Calu3 (cell line): ENCODE results near the gene MX1. TPM values are rescaled to one million over a fixed set of nuclear protein-coding genes. Genes with fewer than 3 reads are reported as not detected.

Experiments
- BruUV-seq: library from RNA; stranded (reverse); fragments of 400-500 nt; replicated peaks from 2 replicates; lab custom pipeline; 2021; lab: Mats Ljungman, UMichigan
- CTCF ChIA-PET: fragments of 300-600 bp; sonication (Branson Sonifier 250); formaldehyde crosslinking; loops from one replicate; lab custom pipeline; 2022; ENCODE audit warnings: antibody characterized with exemption; lab: Charles Lee
- DNase-seq: peaks from one replicate; pipeline ENCODE4 v3.0.0; 2022
- H3K27ac Mint-ChIP-seq: one replicate; pipeline ENCODE4 v1.8.0; 2022; ENCODE audit warnings: mixed read lengths; ENCODE audit not compliant: unreplicated experiment
- H3K27me3 Mint-ChIP-seq: one replicate; pipeline ENCODE4 v1.8.0; 2022; ENCODE audit warnings: mixed read lengths; ENCODE audit not compliant: unreplicated experiment
- H3K36me3 Mint-ChIP-seq: one replicate; pipeline ENCODE4 v1.8.0; 2022; ENCODE audit warnings: mild to moderate bottlenecking, moderate library complexity, mixed read lengths; ENCODE audit not compliant: insufficient read depth, unreplicated experiment
- H3K4me1 Mint-ChIP-seq: one replicate; pipeline ENCODE4 v1.8.0; 2022; ENCODE audit warnings: mild to moderate bottlenecking, low read depth, mixed read lengths; ENCODE audit not compliant: unreplicated experiment
- H3K4me3 Mint-ChIP-seq: one replicate; pipeline ENCODE4 v1.8.0; 2022; ENCODE audit warnings: mild to moderate bottlenecking, low read depth, moderate library complexity, mixed read lengths; ENCODE audit not compliant: unreplicated experiment
- H3K9me3 Mint-ChIP-seq: one replicate; pipeline ENCODE4 v1.8.0; 2022; ENCODE audit warnings: low read depth, mixed read lengths; ENCODE audit not compliant: unreplicated experiment
- intact Hi-C: fragments of 100-400 bp; cut with micrococcal nuclease; formaldehyde crosslinking; loops from one replicate; pipeline ENCODE4 v1.10.0; 2022; ENCODE audit not compliant: unreplicated experiment
- total RNA-seq: library from RNA; stranded (reverse); gene quantifications from 2 replicates; pipeline ENCODE4 v1.2.3, GENCODE V29; 2022
- TF ChIP-seq, protein P1 (sequence below): fragments of 200-600 bp; IDR thresholded peaks from one replicate; pipeline ENCODE4 v1.8.0; 2022; ENCODE audit warnings: antibody characterized with exemption; ENCODE audit not compliant: unreplicated experiment

Gene MX1
- total RNA-seq, 1 experiment from 2014 or later: 175 TPM

DNA sequence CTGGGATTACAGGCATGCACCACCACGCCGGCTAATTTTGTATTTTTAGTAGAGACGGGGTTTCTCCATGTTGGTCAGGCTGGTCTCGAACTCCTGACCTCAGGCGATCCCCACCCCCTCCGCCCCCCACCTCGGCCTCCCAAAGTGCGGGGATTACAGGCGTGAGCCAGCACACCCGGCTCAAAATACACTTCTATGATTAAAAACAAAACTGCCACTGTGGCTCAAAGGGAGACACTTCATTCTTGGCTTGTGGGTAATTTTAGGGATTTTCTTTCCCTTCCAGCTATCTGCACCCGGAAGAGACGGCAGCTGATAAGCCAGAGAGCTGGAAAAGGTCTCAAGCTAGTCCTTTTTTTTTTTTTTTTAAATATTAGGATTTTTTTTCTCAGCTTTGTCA lies 57.4 kb downstream of the MX1 start:
- CTCF ChIA-PET: no interaction called here
- TF ChIP-seq, protein P1, sequence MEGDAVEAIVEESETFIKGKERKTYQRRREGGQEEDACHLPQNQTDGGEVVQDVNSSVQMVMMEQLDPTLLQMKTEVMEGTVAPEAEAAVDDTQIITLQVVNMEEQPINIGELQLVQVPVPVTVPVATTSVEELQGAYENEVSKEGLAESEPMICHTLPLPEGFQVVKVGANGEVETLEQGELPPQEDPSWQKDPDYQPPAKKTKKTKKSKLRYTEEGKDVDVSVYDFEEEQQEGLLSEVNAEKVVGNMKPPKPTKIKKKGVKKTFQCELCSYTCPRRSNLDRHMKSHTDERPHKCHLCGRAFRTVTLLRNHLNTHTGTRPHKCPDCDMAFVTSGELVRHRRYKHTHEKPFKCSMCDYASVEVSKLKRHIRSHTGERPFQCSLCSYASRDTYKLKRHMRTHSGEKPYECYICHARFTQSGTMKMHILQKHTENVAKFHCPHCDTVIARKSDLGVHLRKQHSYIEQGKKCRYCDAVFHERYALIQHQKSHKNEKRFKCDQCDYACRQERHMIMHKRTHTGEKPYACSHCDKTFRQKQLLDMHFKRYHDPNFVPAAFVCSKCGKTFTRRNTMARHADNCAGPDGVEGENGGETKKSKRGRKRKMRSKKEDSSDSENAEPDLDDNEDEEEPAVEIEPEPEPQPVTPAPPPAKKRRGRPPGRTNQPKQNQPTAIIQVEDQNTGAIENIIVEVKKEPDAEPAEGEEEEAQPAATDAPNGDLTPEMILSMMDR: no peak
- H3K27me3 Mint-ChIP-seq: no peaks in the 10 kb centered on the region
- intact Hi-C loops: no loop called here
- H3K27ac Mint-ChIP-seq: no peak overlapping the region
- DNase-seq: no peak
- H3K36me3 Mint-ChIP-seq: no peaks in the 10 kb centered on the region
- H3K4me3 Mint-ChIP-seq: no peak overlapping the region
- no TSS peak for BruUV-seq
- H3K4me1 Mint-ChIP-seq: peaks cover 4% of the 10 kb centered on the region
- no peaks in the 10 kb centered on the region for H3K9me3 Mint-ChIP-seq

GRCh38 chr21:41483973-41484372 lies 57.9 kb downstream of the MX1 start:
- no peaks in the 10 kb centered on the region for H3K4me1 Mint-ChIP-seq
- CTCF ChIA-PET: no interaction called here
- H3K4me3 Mint-ChIP-seq: no peak overlapping the region
- H3K27me3 Mint-ChIP-seq: no peaks in the 10 kb centered on the region
- no peaks in the 10 kb centered on the region for H3K9me3 Mint-ChIP-seq
- intact Hi-C loops: no loop called here
- H3K36me3 Mint-ChIP-seq: no peaks in the 10 kb centered on the region
- no TSS peak for BruUV-seq
- TF ChIP-seq, protein P1: no peak
- H3K27ac Mint-ChIP-seq: no peak overlapping the region
- no peak for DNase-seq

DNA sequence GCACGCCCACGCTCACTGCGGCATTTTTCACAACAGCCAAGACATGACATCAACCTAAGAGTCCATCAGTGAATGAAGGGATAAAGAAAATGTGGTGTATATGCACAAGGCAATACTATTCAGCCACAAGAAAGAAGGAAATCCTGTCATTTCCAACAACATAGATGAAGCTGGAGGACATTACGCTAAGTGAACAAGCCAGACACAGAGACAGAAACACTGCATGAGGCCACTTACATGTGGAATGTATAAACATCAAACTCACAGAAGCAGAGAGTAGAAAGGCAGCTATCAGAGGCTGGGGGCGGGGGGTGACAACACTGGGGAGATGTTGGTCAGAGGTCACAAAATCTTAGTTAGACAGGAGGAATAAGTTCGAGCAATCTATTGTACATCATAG lies 61.0 kb downstream of the MX1 start:
- Mint-ChIP-seq H3K36me3 (no peaks in the 10 kb centered on the region), H3K27ac (no peak overlapping the region), H3K27me3 (no peaks in the 10 kb centered on the region)

GRCh38 chr21:41488080-41488479 lies 62.0 kb downstream of the MX1 start:
- Mint-ChIP-seq H3K36me3 (no peaks in the 10 kb centered on the region), H3K4me3 (no peak overlapping the region), H3K4me1 (no peaks in the 10 kb centered on the region), H3K27ac (no peak overlapping the region), H3K27me3 (no peaks in the 10 kb centered on the region), H3K9me3 (no peaks in the 10 kb centered on the region)
- DNase-seq: no peak
- TF ChIP-seq, protein P1: no peak
- no TSS peak for BruUV-seq
- intact Hi-C loops: no loop called here
- CTCF ChIA-PET: no interaction called here

More for the DNA sequence above, 61.0 kb downstream of the MX1 start:
- CTCF ChIA-PET: no interaction called here
- TF ChIP-seq, protein P1: no peak
- BruUV-seq: no TSS peak
- no peak for DNase-seq
- no peak overlapping the region for H3K4me3 Mint-ChIP-seq
- no peaks in the 10 kb centered on the region for H3K4me1 Mint-ChIP-seq
- no peaks in the 10 kb centered on the region for H3K9me3 Mint-ChIP-seq
- intact Hi-C loops: no loop called here
